GM18867 (cell line): ENCODE measurements around the gene MICU2.
A peak's percentile ranks its signal among the peaks of the same experiment; 100 is the strongest.

Experiments
- ATAC-seq: cut with Tn5 transposase; IDR thresholded peaks from one replicate; pipeline ENCODE4 v1.9.1; 2021; ENCODE audit warnings: mild to moderate bottlenecking, moderate library complexity; ENCODE audit not compliant: unreplicated experiment

Gene MICU2

DNA sequence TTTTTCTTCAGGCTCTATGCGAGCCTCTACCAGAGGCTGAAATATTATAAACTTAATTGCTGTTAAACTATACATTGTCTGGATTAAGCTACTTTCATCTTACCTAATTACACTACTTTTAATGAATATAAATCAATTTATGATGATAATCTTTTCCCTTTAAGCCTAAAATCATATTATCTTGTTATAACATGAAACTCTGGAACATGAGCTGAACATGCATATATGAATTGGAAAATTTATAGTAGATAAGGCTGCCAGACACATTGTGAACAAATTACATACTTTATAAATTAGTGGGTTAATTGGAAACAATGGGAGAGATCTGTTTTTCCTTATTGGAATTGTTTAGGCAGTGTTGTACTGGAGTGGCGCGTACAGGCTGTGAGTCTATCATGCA, 99.6 kb downstream of the MICU2 start:
- ATAC-seq: no peak

DNA sequence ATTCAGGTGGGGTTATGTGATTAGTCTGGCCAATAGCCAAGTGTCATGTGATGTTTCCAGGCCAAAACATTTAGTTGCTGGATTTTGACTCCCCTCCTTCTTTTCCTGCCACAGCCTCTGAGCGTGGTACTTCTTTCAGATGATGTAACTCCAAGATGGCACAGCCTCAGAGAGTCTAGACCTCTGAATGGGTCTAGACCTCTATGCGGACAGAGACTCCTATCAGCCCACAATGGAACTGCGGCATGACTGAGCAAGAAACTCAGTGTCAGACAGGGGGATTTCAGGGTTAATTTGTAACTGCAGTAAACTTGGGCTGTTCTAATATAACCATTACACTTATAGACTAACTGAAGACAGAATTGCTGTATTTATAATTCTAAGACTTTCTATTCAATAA, 102.3 kb downstream of the MICU2 start:
- ATAC-seq: no peak

GRCh38 chr13:21486322-21486721, 117.6 kb downstream of the MICU2 start:
- no peak for ATAC-seq

- ATAC-seq: no peak
Measured at GRCh38 chr13:21483748-21484147, 120.2 kb downstream of the MICU2 start.

- no peak for ATAC-seq
Measured at GRCh38 chr13:21481359-21481758, 122.6 kb downstream of the MICU2 start.

DNA sequence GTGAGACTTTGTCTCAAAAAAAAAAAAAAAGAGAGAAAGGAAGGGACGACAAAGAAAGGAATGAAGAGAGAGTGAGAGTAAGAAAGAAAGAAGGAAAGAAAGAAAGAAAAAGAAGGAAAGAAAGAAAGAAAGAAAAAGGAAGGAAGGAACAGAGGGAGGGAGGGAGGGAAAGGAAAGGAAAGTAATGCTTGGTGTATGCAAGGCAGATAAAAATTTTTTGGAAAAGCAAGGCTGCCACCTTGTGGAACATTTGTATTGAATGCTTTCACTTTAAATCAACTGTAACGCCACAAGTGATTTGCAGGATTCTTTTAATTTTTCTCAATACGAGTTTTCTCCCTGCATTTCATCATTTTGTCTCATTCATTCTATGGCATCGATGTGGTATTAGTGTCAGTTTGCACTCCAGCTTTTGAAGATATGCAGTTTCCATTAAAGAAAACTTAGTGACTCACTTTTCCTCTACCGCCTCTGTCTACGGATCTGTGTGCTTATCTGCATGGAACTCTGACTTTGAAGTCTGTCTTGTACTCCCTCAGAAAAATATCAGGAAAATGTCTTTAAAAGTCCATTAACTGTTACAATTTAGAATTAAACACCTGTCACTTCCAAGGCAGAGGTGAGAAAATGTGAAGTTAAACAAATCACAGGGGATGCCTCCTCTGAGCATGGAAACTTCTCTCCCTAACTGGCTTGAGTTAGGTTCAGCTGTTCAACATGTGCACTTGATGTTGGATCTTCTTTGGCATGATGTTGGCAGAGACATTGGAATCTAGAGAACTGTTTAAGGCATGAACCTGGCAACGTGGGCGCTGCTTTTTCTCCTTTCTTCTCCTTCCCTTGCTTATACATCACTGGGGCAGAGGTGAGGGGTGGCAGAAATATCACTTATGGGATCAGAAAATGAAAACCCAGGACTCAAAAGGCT, 124.8 kb downstream of the MICU2 start:
- peak; percentile 54 for ATAC-seq

GRCh38 chr13:21476893-21477472, 127.0 kb downstream of the MICU2 start:
- ATAC-seq: peak; percentile 85

- ATAC-seq: no peak
Measured at GRCh38 chr13:21475115-21475514, 128.9 kb downstream of the MICU2 start.

- ATAC-seq: no peak
Measured at GRCh38 chr13:21470785-21471184, 133.2 kb downstream of the MICU2 start.

DNA sequence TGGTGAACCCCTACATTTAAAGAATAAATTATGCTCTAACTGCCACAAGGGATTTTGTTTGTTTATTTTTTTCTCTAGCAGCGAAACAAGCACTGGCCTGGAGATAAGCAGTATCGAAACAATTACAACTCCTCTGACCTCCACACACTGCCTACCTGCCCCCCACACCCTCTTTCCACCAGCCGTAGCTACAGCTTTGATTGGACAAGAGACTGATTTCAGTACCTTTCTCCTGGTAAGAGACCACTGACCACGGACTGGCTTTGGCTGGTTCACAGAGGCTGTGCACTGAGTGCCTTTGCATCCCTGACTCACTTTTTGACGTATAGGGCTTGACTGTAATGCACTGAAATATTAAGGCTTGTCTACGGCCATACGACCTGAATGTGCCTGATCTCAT, 137.4 kb downstream of the MICU2 start:
- ATAC-seq: no peak

GRCh38 chr13:21465710-21466160, 138.2 kb downstream of the MICU2 start:
- ATAC-seq: no peak

GRCh38 chr13:21463424-21463823, 140.5 kb downstream of the MICU2 start:
- no peak for ATAC-seq

- ATAC-seq: no peak
Measured at GRCh38 chr13:21461131-21461530, 142.8 kb downstream of the MICU2 start.

- ATAC-seq: peak; percentile 92
Measured at GRCh38 chr13:21458813-21459701, 144.9 kb downstream of the MICU2 start, which contains the start of gene ZDHHC20. TSS of gene ZDHHC20 (minus strand) at chr13:21459303. CDS start at chr13:21459171, 132 bp downstream.

GRCh38 chr13:21458451-21458812, 145.5 kb downstream of the MICU2 start:
- ATAC-seq: peak; percentile 40

DNA sequence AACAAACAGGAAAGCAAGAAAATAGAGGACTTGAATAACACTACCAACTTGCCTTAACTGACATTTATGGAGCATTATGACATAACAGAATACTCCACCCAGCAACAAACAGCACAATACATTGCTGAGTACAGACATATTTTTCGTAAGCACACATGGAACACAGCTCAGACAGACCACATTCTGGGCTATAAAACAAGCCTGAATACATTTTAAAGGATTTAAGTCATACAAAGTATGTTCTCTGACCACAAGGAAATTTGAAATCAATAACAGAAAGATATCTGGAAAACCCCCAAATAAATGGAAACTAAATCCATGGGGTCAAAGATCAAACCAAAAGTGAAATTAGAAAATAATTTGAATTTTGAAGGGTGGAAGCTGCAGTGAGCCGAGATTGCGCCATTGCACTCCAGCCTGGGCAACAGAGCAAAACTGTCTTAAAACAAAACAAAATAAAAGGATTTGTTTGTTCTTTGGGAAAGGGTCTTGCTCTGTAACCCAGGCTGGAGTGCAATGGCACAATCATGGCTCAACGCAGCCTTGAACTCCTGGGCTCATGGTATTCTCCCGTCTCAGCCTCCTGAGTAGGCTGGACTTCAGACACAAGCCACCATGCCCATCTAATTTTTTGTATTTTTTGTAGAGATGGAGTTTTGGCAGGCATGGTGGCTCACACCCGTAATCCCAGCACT, 150.4 kb downstream of the MICU2 start:
- no peak for ATAC-seq

DNA sequence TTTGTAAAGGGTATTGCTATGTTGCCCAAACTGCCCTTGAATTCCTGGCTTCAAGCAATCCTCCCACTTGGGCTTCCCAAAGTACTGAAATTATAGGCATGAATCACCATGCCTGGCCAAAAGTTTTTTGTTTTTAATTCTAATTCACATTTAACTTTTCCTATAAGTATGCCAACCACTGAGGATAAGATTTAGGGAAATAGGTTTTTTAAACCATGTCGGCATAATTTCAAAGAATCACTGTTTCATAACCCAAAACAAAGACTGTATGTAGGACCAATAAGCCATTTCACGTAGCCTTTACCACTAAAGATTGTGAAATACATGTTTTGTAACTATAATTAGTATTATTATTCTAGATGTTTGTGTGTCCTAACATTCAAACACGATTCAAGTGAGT, 153.0 kb downstream of the MICU2 start:
- no peak for ATAC-seq

DNA sequence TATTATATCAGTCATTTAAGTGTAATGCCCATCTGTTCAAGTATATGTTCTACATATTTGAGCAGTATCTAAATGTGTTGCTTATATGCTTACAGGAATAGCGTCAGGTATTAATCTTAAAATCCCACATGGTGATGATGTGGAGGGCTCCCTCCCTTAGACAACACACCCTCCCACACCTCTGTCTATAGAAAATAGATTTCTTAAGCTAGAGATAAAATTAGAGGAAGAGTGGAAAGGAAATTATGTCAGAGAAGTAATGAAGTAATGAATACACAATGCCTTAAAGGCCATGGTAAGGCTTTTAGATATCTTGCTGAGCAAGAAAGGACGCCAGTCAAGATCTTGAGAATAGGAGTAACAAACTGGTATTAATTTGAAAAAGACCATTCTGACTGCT, 157.3 kb downstream of the MICU2 start:
- ATAC-seq: no peak

- ATAC-seq: no peak
Measured at GRCh38 chr13:21445759-21446158, 158.2 kb downstream of the MICU2 start.

GRCh38 chr13:21443171-21443570, 160.8 kb downstream of the MICU2 start:
- ATAC-seq: no peak
